ENCODE data around the gene MAP4K2. TPM values are rescaled to one million over a fixed set of nuclear protein-coding genes. Genes with fewer than 3 reads are reported as not detected.

Gene MAP4K2
- total and polyA plus RNA-seq, 2 of the 8 experiments (the other 6 are each of a cell fraction or from before 2014, with no cell fraction given), result 20.1 to 20.7 TPM

- TF ChIP-seq TAF7 (optimal IDR thresholded peaks at IDR 0.05; ENCODE audit: borderline replicate concordance, low read depth, low read length) (no peak), GTF2F1 (IDR thresholded peaks at IDR 0.05; ENCODE audit: borderline replicate concordance, low read depth, low read length) (no peak), RBBP5 (IDR thresholded peaks at IDR 0.05; ENCODE audit: borderline replicate concordance, low read depth, low read length) (no peak), NRF1 (IDR thresholded peaks at IDR 0.05; ENCODE audit: low read depth, low read length) (no peak), YY1 (IDR thresholded peaks at IDR 0.05; ENCODE audit: low read depth, low read length) (no peak), KDM4A (IDR thresholded peaks at IDR 0.05; ENCODE audit: low read depth, low read length, severe bottlenecking) (no peak)
Observed at GRCh38 chr11:64805481-64805880, 2.5 kb upstream of the MAP4K2 start (continued).

All from H1 (cell line).